SKM-1 treated with dmso at 0.1 percent for 144 hours (cell line): ENCODE measurements around the gene TRIM40.
"Not testable (repeated sequence)": the region's sequence is repeated elsewhere in the genome, so short reads cannot be mapped to it uniquely, and the experiment has no call there.

Experiments
- DNase-seq: peaks from one replicate; lab custom pipeline; 2025; ENCODE audit not compliant: unreplicated experiment; lab: John Stamatoyannopoulos, UW

The TRIM40 gene

DNA sequence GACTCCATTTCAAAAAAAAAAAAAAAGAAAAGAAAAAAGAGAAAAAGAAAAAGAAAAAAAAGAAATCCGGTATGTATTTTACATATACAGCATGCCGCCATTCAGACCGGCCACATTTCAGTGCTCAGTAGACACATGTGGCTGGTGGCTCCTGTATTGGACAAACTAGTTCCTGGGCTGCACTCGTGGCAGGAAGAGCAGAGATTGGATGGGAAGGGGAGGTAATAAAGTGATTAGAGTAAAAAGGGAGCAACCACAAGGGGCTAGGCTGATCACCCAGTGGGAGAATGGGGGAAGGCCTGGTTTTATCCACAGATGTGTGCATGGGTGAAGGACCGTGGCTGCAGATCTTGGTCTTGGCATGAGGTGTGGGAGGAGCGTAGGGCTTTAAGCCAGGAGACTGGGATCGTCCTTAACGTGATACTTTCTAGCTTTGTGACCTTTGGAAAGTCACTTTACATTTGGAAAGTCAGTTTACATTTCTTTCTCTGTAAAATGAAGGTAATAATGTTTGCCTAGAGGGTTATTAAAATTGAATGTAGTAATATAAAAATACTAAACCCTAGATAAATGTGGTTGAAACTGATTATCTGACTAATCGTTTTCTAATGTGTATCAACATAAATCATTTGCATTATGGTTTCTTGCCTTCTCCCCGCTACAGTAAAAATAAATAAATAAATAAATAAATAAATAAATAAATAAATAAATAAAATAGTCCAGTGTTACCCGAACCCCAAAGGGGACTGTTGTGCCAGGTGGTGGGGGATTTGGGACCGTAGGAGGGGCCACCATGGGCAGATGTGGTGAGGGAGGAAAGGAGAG lies 26.5 kb downstream of the TRIM40 start:
- DNase-seq, result no peak

DNA sequence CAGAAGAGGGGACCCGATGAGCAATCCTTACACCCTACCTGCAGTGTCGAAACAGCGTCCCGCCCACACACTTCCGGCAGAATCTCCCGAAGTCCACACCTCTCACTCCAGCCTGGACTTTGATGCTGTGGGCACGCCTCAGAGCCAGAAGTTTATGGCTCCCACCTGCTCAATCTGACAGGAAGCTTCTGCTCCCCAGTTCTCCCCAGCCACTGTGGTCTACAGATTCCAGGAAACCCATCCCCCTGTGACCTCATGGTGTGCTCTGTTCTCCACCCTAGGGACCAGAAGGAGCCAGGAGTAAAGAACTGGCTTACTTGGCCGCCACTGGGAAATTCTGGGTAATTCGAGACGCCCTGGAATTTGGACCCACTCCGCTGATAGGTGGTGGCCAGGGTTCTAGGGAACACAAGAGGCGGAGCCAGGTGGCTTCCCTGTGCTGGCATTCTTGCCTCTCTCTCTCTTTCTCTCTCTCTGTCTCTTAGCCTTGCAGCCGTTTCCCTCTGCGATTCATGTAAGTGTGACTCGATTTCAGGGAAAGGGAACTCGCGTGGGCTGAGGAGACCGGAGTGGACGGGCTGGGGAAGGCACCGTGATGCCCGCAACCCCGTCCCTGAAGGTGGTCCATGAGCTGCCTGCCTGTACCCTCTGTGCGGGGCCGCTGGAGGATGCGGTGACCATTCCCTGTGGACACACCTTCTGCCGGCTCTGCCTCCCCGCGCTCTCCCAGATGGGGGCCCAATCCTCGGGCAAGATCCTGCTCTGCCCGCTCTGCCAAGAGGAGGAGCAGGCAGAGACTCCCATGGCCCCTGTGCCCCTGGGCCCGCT lies 27.4 kb downstream of the TRIM40 start, which contains the start of gene TRIM15:
TRIM15 (plus strand) TSS at position 457 of the 828 bp plus-strand sequence; CDS start at position 596, 139 bp downstream.
- DNase-seq, result no peak

DNA sequence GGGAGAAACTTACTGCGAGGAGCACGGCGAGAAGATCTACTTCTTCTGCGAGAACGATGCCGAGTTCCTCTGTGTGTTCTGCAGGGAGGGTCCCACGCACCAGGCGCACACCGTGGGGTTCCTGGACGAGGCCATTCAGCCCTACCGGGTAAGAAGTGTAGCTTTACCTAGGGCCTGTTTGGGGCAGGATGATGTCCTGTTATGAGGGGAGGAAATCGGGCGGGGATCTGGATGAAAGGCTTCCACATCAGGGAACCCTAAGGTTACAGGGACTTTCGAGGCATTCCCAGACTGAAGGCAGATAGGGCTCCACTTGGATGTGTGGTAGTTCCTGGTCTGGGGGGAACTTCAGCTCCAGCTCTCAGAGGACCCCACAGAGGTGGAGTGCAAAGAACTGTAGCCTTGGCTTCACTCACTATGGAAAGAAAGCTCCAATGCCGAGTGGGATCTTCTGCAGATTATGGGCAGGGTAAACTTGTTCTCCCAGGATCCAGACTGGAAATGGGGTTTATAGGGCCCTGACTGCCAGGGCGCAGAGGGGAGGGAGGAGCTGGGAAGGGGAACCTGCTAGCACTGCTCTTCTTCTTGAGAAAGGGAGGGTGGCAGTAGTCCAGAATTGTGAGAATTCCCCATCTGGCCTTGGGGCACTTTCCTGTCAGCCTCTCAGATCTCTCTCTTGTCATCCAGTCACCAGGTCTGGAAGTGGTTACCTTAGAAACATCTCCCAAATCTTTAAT lies 28.1 kb downstream of the TRIM40 start:
- no peak for DNase-seq

- no peak for DNase-seq
Measured at GRCh38 chr6:30164714-30165113, 28.8 kb downstream of the TRIM40 start.

GRCh38 chr6:30165238-30165637 lies 29.3 kb downstream of the TRIM40 start:
- not testable (repeated sequence) for DNase-seq

GRCh38 chr6:30167101-30167500 lies 31.2 kb downstream of the TRIM40 start:
- DNase-seq, result no peak

DNA sequence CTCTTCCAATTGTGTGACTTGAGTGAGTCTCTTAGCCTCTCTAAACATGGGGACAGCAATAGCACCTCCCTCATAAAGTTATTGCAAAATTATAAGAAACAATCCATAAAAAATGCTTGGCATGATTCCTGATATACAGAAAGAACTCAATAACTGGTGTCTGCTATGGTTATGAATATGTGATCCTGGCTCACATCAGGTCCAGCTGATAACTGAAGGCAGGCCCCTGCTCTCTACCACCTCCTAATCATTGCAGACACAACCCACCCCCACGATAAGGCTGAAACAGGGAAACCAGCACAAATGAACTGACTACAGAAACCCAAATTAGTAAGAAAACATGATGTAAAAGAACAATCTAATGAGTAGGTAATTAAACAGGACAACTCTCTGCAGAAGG lies 32.8 kb downstream of the TRIM40 start:
- DNase-seq, result no peak

DNA sequence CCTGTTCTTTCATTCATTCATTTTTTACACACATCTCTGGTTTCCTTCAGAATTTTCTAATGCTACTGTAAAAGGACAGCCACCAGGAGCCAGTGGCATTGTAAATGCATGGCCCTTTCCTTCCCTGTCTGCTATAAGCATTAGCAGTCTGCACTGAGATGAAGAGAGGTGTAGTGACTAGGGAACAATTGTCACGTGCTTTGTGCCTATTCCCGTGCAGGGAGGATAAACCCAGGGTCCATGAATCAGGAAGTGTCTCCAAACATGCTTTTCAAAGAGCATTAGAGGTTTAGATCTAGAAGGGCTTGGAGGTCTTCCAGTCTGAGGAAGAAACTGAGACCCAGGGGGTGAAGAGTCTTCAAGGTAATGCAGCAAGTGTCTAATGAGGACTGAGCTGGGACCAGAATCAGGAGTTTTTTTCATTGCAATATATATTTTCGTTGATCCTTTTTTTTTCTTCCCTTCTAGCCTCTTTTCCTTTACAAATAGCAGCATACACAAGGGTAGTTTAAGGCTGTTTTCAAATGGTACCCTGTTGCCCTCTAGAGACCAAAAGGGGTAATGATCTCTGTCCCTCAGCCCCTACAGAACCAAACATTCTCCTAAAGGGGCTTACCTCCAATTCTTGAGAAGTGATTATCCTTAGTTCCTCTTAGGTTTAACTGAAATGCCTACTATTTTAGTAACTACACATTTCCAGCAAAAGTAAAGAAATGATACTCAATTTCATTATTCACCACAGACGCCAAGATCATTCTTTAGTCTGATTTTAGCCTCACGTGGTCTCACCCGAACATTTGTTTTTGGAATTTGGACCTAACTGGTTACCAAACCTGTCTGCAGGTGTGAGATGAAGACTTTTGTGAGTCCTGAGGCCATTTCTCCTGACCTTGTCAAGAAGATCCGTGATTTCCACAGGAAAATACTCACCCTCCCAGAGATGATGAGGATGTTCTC lies 34.0 kb downstream of the TRIM40 start:
- DNase-seq, result peak; percentile 46

GRCh38 chr6:30171677-30172471 lies 35.9 kb downstream of the TRIM40 start:
- no peak for DNase-seq

- no peak for DNase-seq
Measured at GRCh38 chr6:30172681-30173080, 36.7 kb downstream of the TRIM40 start.

GRCh38 chr6:30175765-30176164 lies 39.8 kb downstream of the TRIM40 start:
- DNase-seq, result no peak

- no peak for DNase-seq
Measured at GRCh38 chr6:30178837-30179236, 42.9 kb downstream of the TRIM40 start.

DNA sequence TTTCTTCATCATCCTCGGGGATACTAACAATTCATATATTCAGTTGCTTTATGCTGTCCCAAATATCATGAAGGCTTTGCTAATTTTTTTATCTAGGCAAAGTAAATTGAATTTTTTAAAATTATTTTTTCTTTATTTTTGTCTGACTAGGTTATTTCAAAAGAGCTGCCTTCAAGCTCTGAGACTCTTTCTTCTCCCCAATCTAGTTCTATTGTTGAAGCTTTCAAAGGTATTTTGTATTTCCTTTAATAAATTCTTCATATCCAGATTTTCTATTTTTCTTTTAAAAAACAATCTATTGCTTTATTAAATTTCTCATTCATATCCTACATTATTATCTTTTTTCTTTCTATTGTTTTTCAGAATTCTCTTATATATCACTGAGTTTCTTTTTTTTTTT lies 44.2 kb downstream of the TRIM40 start:
- DNase-seq, result no peak

DNA sequence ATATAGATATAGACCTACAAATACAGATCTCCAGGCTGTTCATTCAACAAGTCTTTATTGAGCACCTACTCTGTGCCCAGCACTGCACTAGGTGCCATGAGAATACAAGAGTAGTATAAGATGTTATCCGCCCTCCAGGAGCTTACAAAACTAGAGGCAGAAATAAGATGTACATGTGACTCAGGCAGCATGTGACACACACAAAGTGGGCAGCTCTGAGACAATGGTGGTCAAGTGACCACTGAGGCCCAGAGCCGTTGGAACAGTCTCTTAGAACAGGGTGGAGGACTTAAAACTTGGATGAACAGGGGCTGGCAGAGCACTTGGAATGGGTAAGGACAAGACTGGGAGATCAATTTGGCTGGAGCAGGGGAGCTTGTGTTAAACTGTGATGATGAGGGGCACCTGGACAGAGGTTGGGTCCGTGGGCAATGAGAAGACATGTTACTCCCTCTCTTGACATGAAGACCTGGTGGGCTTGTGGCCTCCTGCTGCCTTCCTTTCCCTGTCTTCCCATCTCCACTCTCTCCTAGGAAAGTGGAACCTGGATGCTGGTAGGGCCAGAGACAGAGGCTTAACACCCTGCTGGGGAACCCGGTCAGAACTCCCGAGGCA lies 48.6 kb downstream of the TRIM40 start:
- DNase-seq, result no peak

GRCh38 chr6:30185846-30186484 lies 50.0 kb downstream of the TRIM40 start:
- DNase-seq, result no peak

DNA sequence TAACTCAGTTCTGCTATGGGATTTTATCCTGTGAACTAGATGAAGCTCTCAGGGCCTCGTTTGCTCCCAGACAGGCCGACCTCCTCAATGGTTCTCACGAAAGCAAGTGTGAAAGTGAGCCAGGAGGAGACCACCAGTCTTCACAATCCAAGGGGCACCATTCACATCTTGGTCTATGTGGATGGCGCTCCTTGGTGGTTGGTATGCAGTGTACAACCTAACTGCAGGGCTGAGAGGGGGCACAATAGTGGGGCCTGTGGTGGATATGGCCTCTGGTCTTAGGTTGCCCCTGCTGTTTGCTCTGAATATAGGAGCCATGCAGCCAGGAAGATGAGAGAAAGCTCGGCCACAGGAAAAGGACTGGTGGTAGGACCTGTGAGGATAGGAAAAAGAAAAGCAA lies 52.6 kb downstream of the TRIM40 start:
- no peak for DNase-seq

DNA sequence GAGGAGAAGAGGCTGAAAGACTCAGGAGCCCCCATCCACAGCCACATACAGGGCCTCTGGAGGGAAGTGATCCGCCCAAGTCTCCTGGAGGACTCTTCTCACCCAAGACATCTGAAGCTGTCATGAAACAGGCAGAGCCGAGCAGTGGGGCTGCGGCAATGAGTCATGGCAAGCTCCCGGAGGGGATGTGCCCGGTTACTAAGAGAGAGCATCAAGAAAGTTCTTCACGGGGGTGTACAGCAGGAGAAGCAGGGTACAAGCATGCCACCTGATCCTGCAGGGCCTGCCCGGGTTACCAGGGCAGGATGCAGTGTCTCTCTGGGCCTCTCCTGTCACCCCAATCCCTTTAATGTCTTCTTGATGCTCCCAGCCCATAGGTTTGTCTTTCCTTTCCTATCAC lies 56.1 kb downstream of the TRIM40 start:
- no peak for DNase-seq
